ENCODE results near the gene IPCEF1.
A peak's percentile ranks its signal among the peaks of the same experiment; 100 is the strongest.

Gene IPCEF1

GRCh38 chr6:154356690-154357089, at the start of gene IPCEF1:
TSS of gene IPCEF1 (minus strand) at chr6:154356803. CDS start at chr6:154265947, 90,856 bp downstream.
- peak; percentile 12 for DNase-seq

- DNase-seq: no peak
Measured at GRCh38 chr6:154406301-154406700, 49.7 kb upstream of the IPCEF1 start.

- no peak for DNase-seq
Measured at GRCh38 chr6:154404791-154405400, 48.3 kb upstream of the IPCEF1 start.

GRCh38 chr6:154403788-154404187, 47.2 kb upstream of the IPCEF1 start:
- peak; percentile 79 for DNase-seq

GRCh38 chr6:154402081-154402780, 45.6 kb upstream of the IPCEF1 start:
- no peak for DNase-seq

GRCh38 chr6:154399097-154399496, 42.5 kb upstream of the IPCEF1 start:
- DNase-seq: no peak

GRCh38 chr6:154397491-154398195, 41.0 kb upstream of the IPCEF1 start:
- DNase-seq: no peak

- DNase-seq: no peak
Measured at GRCh38 chr6:154395878-154396277, 39.3 kb upstream of the IPCEF1 start.

GRCh38 chr6:154395316-154395715, 38.7 kb upstream of the IPCEF1 start:
- no peak for DNase-seq

GRCh38 chr6:154394571-154394970, 38.0 kb upstream of the IPCEF1 start:
- DNase-seq: no peak

GRCh38 chr6:154390034-154390433, 33.4 kb upstream of the IPCEF1 start:
- DNase-seq: no peak

- DNase-seq: no peak
Measured at GRCh38 chr6:154388803-154389202, 32.2 kb upstream of the IPCEF1 start.

GRCh38 chr6:154386848-154387717, 30.5 kb upstream of the IPCEF1 start:
- DNase-seq: no peak

- DNase-seq: no peak
Measured at GRCh38 chr6:154384191-154384590, 27.6 kb upstream of the IPCEF1 start.

GRCh38 chr6:154383273-154383672, 26.7 kb upstream of the IPCEF1 start:
- no peak for DNase-seq

GRCh38 chr6:154382740-154383139, 26.1 kb upstream of the IPCEF1 start:
- no peak for DNase-seq

- no peak for DNase-seq
Measured at GRCh38 chr6:154381548-154381947, 24.9 kb upstream of the IPCEF1 start.

- DNase-seq: no peak
Measured at GRCh38 chr6:154380741-154381140, 24.1 kb upstream of the IPCEF1 start.

- no peak for DNase-seq
Measured at GRCh38 chr6:154379585-154379984, 23.0 kb upstream of the IPCEF1 start.

GRCh38 chr6:154378518-154378917, 21.9 kb upstream of the IPCEF1 start:
- DNase-seq: no peak

GRCh38 chr6:154377726-154378125, 21.1 kb upstream of the IPCEF1 start:
- no peak for DNase-seq

- DNase-seq: no peak
Measured at GRCh38 chr6:154373971-154374370, 17.4 kb upstream of the IPCEF1 start.

GRCh38 chr6:154371281-154371680, 14.7 kb upstream of the IPCEF1 start:
- no peak for DNase-seq

Data from hematopoietic multipotent progenitor cell treated with erythropoietin and hydrocortisone succinate and interleukin-3 and kit ligand, for 8 days (in vitro differentiated cells).